ENCODE results near the gene PTPRB.

The PTPRB gene

GRCh38 chr12:70637303-70638085 lies at the start of gene PTPRB:
PTPRB (minus strand) TSS chr12:70637429; CDS start chr12:70637395, 34 bp downstream.
- no peak for DNase-seq (ENCODE audit: low spot score)

- DNase-seq (ENCODE audit: low spot score), result no peak
Measured at GRCh38 chr12:70686907-70687306, 49.7 kb upstream of the PTPRB start.

- DNase-seq (ENCODE audit: low spot score), result no peak
Measured at GRCh38 chr12:70686299-70686698, 49.1 kb upstream of the PTPRB start.

GRCh38 chr12:70683976-70684375 lies 46.7 kb upstream of the PTPRB start:
- no peak for DNase-seq (ENCODE audit: low spot score)

- DNase-seq (ENCODE audit: low spot score), result no peak
Measured at GRCh38 chr12:70671698-70672097, 34.5 kb upstream of the PTPRB start.

GRCh38 chr12:70670948-70671347 lies 33.7 kb upstream of the PTPRB start:
- no peak for DNase-seq (ENCODE audit: low spot score)

GRCh38 chr12:70667253-70667652 lies 30.0 kb upstream of the PTPRB start:
- no peak for DNase-seq (ENCODE audit: low spot score)

- no peak for DNase-seq (ENCODE audit: low spot score)
Measured at GRCh38 chr12:70666364-70666763, 29.1 kb upstream of the PTPRB start.

GRCh38 chr12:70664465-70664881 lies 27.2 kb upstream of the PTPRB start:
- no peak for DNase-seq (ENCODE audit: low spot score)

GRCh38 chr12:70663838-70664237 lies 26.6 kb upstream of the PTPRB start:
- no peak for DNase-seq (ENCODE audit: low spot score)

GRCh38 chr12:70661466-70662161 lies 24.4 kb upstream of the PTPRB start:
- DNase-seq (ENCODE audit: low spot score), result no peak

GRCh38 chr12:70660620-70661219 lies 23.5 kb upstream of the PTPRB start:
- peak; percentile 5 for DNase-seq (ENCODE audit: low spot score)

GRCh38 chr12:70660002-70660604 lies 22.9 kb upstream of the PTPRB start:
- DNase-seq (ENCODE audit: low spot score), result no peak

- DNase-seq (ENCODE audit: low spot score), result no peak
Measured at GRCh38 chr12:70659077-70659606, 21.9 kb upstream of the PTPRB start.

- DNase-seq (ENCODE audit: low spot score), result no peak
Measured at GRCh38 chr12:70657616-70658286, 20.5 kb upstream of the PTPRB start.

GRCh38 chr12:70652451-70652850 lies 15.2 kb upstream of the PTPRB start:
- no peak for DNase-seq (ENCODE audit: low spot score)

- DNase-seq (ENCODE audit: low spot score), result no peak
Measured at GRCh38 chr12:70648831-70649230, 11.6 kb upstream of the PTPRB start.

GRCh38 chr12:70648191-70648590 lies 11.0 kb upstream of the PTPRB start:
- DNase-seq (ENCODE audit: low spot score), result no peak

- no peak for DNase-seq (ENCODE audit: low spot score)
Measured at GRCh38 chr12:70646850-70647249, 9.6 kb upstream of the PTPRB start.

GRCh38 chr12:70645494-70646317 lies 8.5 kb upstream of the PTPRB start:
- peak; percentile 5 for DNase-seq (ENCODE audit: low spot score)

- DNase-seq (ENCODE audit: low spot score), result no peak
Measured at GRCh38 chr12:70644861-70645260, 7.6 kb upstream of the PTPRB start.

All from CD4-positive, alpha-beta T cell treated with Interleukin-15 for 4 hours (primary cell).